HG03521 (cell line): ENCODE measurements around the gene MADD.

Experiments used
- ATAC-seq: cut with Tn5 transposase; IDR thresholded peaks from one replicate; pipeline ENCODE4 v1.9.1; 2021; ENCODE audit warnings: mild to moderate bottlenecking, moderate library complexity; ENCODE audit not compliant: unreplicated experiment

Gene MADD

DNA sequence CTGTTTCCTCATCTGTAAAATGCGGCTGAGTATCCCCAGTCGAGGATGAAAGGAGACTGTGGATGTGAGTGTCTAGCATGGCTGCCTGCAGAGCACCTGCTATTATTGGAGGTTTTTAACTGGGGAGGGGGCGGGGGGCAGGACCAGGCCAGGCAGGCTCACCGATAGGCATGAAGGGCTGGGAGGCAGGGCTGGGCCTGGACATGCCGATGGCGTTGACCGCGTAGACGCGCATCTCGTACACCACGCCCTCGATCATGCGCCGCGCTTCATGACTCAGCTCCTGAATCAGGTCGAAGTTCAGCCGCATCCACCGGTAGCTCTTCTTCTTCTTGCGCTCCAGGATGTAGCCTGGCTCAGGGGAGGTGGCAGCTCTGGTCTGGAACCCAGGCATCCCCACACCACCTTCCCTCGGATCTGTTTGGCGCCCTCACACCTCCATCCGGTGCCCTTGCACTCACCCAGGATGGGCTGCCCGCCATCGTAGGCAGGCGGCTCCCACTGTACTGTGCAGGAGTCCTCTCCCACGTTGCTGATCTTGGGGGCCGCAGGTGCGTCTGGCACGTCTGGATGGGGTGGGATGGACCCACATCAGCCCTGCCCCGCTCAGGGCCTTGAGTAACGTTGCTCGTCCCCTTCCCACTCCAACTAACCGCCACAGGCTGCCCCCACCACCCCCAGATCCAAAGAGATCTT lies 67.4 kb downstream of the MADD start:
- ATAC-seq: no peak

- ATAC-seq: no peak
These were observed 68.7 kb downstream of the MADD start for GRCh38 chr11:47338396-47339241.

GRCh38 chr11:47340010-47340409 lies 70.1 kb downstream of the MADD start:
- no peak for ATAC-seq

- no peak for ATAC-seq
These were observed 71.2 kb downstream of the MADD start for GRCh38 chr11:47340980-47341775.

DNA sequence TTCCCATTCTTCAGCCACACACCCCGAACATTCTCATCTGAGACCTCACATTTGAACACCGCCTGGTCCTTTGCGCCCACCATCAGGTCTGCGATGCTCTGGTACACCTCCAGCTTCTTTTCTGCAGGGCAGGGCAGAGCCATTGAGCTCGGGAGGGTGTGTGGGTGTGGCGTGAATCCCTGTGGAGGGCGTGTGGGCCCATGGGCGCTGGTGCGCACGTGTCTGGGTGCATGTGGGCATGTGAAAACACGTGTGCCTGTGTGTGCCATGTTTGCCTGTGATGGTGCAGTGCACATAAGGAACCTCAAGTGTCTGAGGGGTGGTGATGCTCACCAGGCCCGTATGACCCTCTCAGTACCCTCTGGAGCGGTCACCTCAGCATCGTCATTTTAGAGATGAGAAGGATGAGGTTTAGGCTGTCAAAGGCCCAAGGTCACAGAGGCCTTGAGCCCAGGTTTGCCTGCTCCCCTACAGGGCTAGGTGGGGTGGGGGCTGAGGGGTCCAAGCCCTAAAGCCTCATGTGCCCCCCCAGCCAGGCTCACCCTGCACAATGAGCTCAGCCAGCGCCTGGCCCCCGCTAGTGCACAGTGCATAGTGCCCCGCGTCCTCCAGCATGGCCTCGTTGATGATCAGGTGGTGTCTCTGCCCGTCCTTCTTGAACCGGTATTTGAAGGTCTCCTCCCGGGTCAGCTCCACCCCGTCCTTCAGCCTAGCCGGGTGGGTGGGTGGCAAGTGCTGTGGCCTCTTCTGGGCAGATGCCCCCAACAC lies 72.3 kb downstream of the MADD start:
- ATAC-seq: no peak

DNA sequence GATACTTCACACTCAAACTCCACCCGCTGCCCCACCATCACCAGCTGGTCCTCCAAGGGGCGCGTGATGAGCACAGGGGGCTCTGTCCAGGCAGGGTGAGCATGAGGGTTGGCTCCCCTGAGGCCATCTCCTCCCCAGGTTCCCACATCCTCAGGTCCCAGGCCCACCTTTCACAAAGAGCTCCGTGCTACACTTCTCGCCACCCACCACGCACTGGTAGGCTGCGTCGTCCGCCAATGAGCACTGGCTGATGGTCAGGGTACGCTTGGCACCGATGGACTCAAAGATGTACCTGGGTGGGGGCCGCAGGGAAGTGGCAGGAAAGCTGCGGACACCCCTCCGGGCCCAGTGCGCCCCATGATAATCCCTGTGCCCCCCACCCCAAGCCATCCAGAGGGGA lies 72.9 kb downstream of the MADD start:
- ATAC-seq: no peak

DNA sequence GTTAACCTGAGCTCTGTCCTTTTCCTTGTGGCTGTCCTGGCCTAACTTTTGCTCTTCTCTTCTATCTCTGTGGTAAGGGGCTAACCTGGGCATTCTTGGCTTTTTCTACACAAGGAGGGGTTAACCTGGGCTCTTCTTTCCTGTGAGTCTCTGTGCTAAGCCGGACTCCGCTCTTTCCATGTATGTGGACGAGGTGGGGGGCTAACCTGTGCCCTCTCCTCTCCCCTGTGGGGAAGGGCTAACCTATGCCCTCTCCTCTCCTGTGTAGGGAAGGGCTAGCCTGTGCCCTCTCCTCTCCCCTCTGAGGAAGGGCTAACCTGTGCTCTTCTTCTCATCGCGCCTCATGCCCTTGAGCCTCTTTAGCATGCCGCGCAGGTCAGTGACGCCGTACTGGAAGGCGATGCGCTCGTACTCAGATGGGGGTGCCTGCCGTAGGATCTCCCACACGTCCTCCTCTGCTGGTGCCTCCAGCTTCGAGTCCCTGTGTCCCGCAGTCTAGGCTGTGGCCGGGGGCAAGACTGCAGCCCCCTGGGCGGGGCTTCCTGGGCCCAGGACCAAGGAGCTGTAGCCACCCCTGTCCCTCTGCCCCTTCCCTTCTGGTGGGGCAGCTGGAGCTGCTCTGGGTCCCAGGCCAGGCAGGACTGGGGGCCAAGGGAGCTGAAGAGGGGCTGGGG lies 76.1 kb downstream of the MADD start:
- no peak for ATAC-seq

- no peak for ATAC-seq
These were observed 77.2 kb downstream of the MADD start for GRCh38 chr11:47347137-47347536.

DNA sequence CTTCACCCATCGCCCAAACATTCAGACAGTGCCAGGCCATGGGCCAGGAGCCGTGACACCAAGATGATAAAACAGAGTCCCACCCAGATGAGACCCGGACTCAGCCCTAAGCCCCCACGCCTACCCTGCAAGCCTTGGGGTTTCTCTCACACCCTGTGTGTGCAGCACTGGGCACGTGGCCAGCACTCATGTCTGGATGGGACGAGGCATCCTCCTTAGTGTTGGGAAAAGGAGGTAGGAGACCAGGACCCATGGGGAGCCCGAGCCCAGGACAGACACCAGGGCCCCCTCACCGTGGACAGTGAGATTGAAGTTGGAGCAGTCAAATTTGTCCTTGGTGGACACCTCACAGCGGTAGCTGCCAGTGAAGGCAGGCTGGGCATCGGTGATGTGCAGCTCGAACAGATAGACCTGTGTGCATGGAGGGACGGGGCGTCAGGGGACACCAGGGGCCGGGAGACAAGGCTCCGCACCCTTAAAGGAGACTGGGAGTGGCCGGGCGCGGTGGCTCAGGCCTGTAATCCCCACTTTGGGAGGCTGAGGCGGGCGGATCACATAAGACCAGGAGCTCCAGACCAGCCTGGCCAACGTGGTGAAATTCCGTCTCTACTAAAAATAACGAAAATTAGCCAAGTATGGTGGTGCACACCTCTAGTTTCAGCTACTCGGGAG lies 78.3 kb downstream of the MADD start:
- ATAC-seq: no peak

DNA sequence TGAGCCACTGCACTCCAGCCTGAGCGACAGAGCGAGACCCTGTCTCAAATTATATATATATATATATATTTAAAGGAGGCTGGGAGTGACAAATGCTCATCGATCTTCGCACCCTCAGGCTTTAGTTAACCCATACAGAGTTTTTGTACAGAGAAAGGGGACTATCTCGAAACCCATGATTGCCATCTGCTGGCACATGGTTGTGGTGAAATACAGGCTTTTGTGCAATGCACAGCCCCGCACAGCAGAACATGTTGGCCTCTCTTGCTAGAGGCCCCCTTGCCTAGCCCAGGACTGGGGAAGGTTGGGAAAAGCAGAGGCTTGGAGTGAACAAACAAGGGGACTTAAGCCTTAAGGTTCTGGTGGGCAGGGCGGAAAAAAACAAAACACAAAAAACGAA lies 78.9 kb downstream of the MADD start:
- ATAC-seq: no peak

DNA sequence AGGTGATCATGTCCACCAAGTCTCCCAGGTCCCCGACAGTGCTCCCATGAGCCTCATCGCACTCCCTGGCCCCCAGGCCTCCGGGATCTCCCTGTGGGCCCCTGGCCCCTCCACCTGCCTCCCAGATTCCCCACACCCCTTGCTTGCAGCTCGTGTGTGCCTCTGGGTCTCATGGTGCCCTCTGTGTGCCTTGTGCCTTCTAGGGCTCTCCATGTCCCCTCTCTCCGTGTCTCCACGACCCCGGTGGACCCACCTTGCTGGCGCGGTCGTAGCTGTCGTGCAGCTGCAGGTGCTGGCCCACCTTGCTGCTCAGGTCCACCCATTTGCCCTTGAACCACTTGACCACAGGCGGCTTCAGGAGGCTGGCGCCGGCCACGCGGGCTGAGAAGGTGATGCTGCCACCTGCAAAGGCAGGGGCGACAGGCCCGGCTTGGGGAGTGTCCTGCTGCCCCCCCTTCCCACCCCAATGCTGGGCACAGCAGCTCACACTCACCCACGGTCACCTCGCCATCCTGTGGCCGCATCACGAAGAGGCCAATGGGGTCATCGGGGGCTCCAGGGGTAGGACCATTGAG lies 79.7 kb downstream of the MADD start:
- ATAC-seq: no peak

DNA sequence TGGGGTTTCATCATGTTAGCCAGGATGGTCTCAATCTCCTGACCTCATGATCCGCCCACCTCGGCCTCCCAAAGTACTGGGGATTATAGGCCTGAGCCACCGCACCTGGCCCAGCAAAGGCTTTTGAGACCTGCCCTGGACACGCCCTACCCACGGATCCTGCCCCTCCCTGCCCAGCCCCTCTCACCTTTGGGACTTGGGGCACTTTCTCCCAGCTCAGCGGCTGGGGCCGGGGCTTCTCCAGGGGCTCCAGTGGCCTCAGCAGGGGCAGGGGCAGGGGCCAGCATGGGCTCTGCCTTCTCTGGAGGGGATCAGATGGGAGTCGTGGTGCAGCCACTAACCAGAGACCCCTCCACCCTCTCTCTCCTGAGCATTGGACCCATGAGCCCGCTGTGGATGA lies 80.4 kb downstream of the MADD start:
- no peak for ATAC-seq

- ATAC-seq: no peak
These were observed 81.5 kb downstream of the MADD start for GRCh38 chr11:47351156-47352126.

DNA sequence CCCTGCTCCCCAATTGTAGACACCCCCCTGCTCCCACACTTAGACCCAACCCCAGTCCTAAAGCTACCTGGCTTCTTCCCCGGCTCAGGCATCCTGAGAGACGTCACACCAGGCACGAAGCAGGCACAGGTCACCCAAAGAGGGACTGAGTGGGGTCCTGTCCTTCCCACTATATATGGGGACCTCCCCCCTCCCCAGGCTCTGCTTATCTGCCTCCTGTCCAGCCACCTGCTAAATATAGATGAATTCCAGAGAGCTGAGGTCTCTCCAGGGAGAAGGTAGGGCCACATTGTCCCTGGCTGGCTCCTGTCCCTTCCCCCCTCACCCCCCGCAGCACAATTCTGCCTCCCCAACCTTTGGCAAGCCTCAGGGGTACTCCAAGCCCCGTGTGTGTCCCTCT lies 82.6 kb downstream of the MADD start, which contains the start of gene MYBPC3:
Gene MYBPC3 (minus strand): TSS at position 147 of the 400 bp plus-strand sequence. CDS start 55 bp downstream, at position 92.
- ATAC-seq: no peak

- ATAC-seq: no peak
These were observed 84.2 kb downstream of the MADD start for GRCh38 chr11:47353978-47354774.

DNA sequence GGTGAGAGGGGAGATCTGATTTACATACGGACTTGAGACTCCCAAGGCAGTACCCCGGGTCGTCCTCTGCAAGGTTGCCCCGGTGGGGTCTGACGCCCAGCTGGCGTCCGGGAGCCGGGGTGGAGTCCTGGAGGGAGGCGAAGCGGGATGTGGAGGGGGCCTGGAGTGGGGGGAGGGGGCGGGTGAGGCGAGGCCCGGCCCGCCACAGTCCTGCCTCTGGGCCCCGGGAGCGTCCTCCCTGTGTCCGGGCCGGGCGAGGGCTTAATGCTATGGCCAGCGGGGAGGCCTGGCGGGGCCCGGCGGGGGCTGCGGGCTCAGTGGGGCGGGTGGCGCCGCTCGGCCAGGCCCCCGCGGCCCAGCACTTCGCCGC lies 85.0 kb downstream of the MADD start:
- ATAC-seq: no peak
